Kidney (tissue), 14 donors: Measurements from ENCODE around the gene AASDHPPT. TPM values are rescaled to one million over a fixed set of nuclear protein-coding genes. Genes with fewer than 3 reads are reported as not detected.

Source experiments
- DNase-seq, 5 donors: peaks; one replicate each; pipeline ENCODE4 v3.0.0-alpha.2; 2013 to 2020
- FAIRE-seq: peaks from 2 replicates; lab custom pipeline; 2012; peaks lifted over from hg19 to GRCh38; lab: Jason Lieb, UNC
- H3K27ac ChIP-seq, 2 donors: one replicate each; pipeline ENCODE4 v1.7.0; 2013; ENCODE audit warnings: low read depth in 2 of 2, low read length in 2 of 2, inconsistent platforms in 1 of 2
- H3K27me3 ChIP-seq: one replicate; pipeline ENCODE4 v1.7.1; 2013; ENCODE audit warnings: low read length, inconsistent platforms; ENCODE audit not compliant: control insufficient read depth, insufficient read depth
- H3K36me3 ChIP-seq, 3 donors: one replicate each; pipeline versions ENCODE4 v1.7.0 to v1.7.1; 2013; ENCODE audit warnings: low read length in 3 of 3, control low read depth in 1 of 3, inconsistent platforms in 1 of 3; ENCODE audit not compliant: insufficient read depth in 3 of 3, control insufficient read depth in 2 of 3
- H3K4me1 ChIP-seq, 3 donors: one replicate each; pipeline versions ENCODE4 v1.7.0 to v1.7.1; 2013; ENCODE audit warnings: low read length in 3 of 3, inconsistent platforms in 1 of 3, low read depth in 1 of 3; ENCODE audit not compliant: control insufficient read depth in 2 of 3, insufficient read depth in 2 of 3
- H3K4me3 ChIP-seq, 3 donors: one replicate each; pipeline versions ENCODE4 v1.7.0 to v1.8.1; 2013; ENCODE audit warnings: low read length in 3 of 3, control low read depth in 1 of 3, inconsistent platforms in 1 of 3
- H3K9ac ChIP-seq, 3 donors: one replicate each; pipeline versions ENCODE4 v1.7.0 to v1.7.1; 2013; ENCODE audit warnings: low read length in 3 of 3, control low read depth in 1 of 3, inconsistent platforms in 1 of 3
- H3K9me3 ChIP-seq, 3 donors: one replicate each; pipeline versions ENCODE4 v1.7.0 to v1.7.1; 2013; ENCODE audit warnings: low read length in 3 of 3, control low read depth in 1 of 3, inconsistent platforms in 1 of 3; ENCODE audit not compliant: control insufficient read depth in 2 of 3, insufficient read depth in 1 of 3
- CTCF ChIP-seq: IDR thresholded peaks from 3 replicates; pipeline ENCODE4 v1.5.1; 2012; ENCODE audit warnings: mild to moderate bottlenecking, moderate library complexity, borderline replicate concordance; ENCODE audit not compliant: insufficient read depth; ENCODE audit errors: extremely low read depth
- intact Hi-C: fragments of 100-400 bp; cut with DNase I; formaldehyde crosslinking; loops from one replicate; pipeline ENCODE4 v1.11.1; 2022
- polyA plus RNA-seq: library from polyadenylated mRNA; stranded (reverse); fragments of 350-450 nt; fragmentation: Illumina TruSeq; extraction: RNeasy Lipid Tissue Mini Kit (QIAGEN cat#74804); gene quantifications from one replicate; pipeline ENCODE4 v1.2.3, GENCODE V29; 2014; ENCODE audit warnings: low read depth, low replicate concordance; ENCODE audit not compliant: insufficient read depth
- total RNA-seq: library from RNA; stranded (reverse); fragmentation: NEBNext Ultra II Directional; extraction: Animal tissue kit (Norgen Biotek cat#: 25700); gene quantifications from one replicate; pipeline ENCODE4 v1.2.1, GENCODE V29; 2021
- donor health status: control.
- donor health status: control.
- donor health status: control.
- donor health status: control.
- donor health status: control.
- donor health status: DM: yes; HTN: yes; CAD: no.
- donor health status: Normal renal cell carcinoma (clear cell type).

Gene AASDHPPT
- total and polyA plus RNA-seq, 2 donors from 2014 or later, result 20.8 to 33.0 TPM

GRCh38 chr11:106063009-106063408 lies 14.5 kb upstream of the AASDHPPT start:
- H3K4me1 ChIP-seq, result no peaks in the 10 kb centered on the region
- no peaks in the 10 kb centered on the region for H3K9me3 ChIP-seq
- intact Hi-C loops, result no loop called here
- no peak overlapping the region for H3K4me3 ChIP-seq
- FAIRE-seq (no peak), DNase-seq (no peak)
- no peak for TF ChIP-seq CTCF
- no peak overlapping the region for H3K27ac ChIP-seq
- no peaks in the 10 kb centered on the region for H3K36me3 ChIP-seq
- H3K9ac ChIP-seq, result no peak overlapping the region
- H3K27me3 ChIP-seq, result no peaks in the 10 kb centered on the region

DNA sequence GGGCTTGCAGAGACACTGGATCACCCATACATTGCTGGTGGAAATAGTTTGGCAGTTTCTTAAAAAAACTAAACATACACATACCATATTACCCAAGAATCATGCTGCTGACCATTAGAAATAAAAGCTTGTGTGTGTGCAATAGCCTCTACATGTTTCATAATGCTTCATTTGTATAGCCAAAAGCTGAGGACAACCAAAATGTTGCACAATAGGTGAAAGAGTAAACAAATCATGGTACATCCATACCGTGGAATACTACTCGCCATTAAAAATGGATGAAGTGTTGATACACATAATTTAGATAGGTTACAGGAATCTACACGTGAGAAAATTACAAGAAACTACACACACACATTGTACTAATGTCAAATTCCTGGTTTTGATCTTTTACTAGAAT lies 6.9 kb upstream of the AASDHPPT start:
- FAIRE-seq, result no peak

GRCh38 chr11:106072804-106073203 lies 4.7 kb upstream of the AASDHPPT start:
- intact Hi-C loops, result no loop called here
- Histone ChIP-seq H3K27ac (no peak overlapping the region), H3K4me1 (peaks cover 0 to 3% (median 0%) of the 10 kb centered on the region in 3 donors), H3K4me3 (no peak overlapping the region), H3K36me3 (no peaks in the 10 kb centered on the region), H3K27me3 (no peaks in the 10 kb centered on the region), H3K9me3 (no peaks in the 10 kb centered on the region), H3K9ac (no peak overlapping the region)
- FAIRE-seq (no peak), DNase-seq (no peak)
- TF ChIP-seq CTCF, result no peak

More for the DNA sequence above, 6.9 kb upstream of the AASDHPPT start:
- no peak for TF ChIP-seq CTCF
- no peak for DNase-seq
- Histone ChIP-seq H3K4me3 (no peak overlapping the region), H3K27me3 (no peaks in the 10 kb centered on the region), H3K9ac (no peak overlapping the region), H3K4me1 (no peaks in the 10 kb centered on the region), H3K27ac (no peak overlapping the region), H3K9me3 (no peaks in the 10 kb centered on the region), H3K36me3 (no peaks in the 10 kb centered on the region)
- intact Hi-C loops, result no loop called here
